ENCODE measurements around the gene OTOF. TPM values are rescaled to one million over a fixed set of nuclear protein-coding genes. Genes with fewer than 3 reads are reported as not detected.

The OTOF gene
- total and polyA plus RNA-seq, 2 of the 4 experiments (the other 2 are of a cell fraction) = 0.03 TPM; not detected in 1

DNA sequence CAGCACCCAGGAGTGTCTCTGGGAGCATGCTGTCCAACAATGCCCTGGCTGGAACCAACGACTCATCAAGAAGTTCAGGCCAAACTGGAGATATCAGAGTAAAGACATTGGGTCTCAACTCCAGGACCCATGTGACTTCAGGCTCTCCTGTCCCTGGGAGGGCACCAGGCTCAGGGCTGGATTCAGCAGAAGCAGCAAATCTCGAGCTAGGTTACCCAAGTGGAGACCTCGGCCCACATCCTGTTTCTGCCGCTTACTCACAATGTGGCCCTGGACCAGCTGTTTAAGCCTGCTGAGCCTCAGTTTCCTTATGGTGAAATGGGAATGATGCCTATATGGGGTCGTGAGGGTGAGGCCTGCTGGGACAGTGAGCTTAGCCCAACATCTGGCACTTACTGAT is 9.3 kb upstream of the OTOF start:
- BruUV-seq (replicated peaks) = no TSS peak
- Histone ChIP-seq H3K4me2 (ENCODE audit: low read depth, low read length) (no peak overlapping the region), H4K8ac (ENCODE audit: low read depth in 2 of 2, low read length in 2 of 2) (no peak overlapping the region), H3K23ac (ENCODE audit: low read depth, low read length) (no peak overlapping the region), H3K79me1 (ENCODE audit: low read depth in 1 of 2, low read length in 2 of 2) (no peaks in the 10 kb centered on the region), H4K5ac (ENCODE audit: low read depth, low read length) (no peak overlapping the region), H4K91ac (ENCODE audit: insufficient read depth, low read depth, low read length) (no peak overlapping the region), H3K27me3 (ENCODE audit: control insufficient read depth, insufficient read depth, low read length) (peaks cover 43% of the 10 kb centered on the region), H3K36me3 (ENCODE audit: control insufficient read depth, insufficient read depth, low read length) (no peaks in the 10 kb centered on the region), H3K18ac (ENCODE audit: low read depth, low read length) (no peak overlapping the region), H3K56ac (ENCODE audit: extremely low read depth, insufficient read depth, low read length) (no peak overlapping the region), H3K27ac (ENCODE audit: insufficient read depth, low read length) (no peak overlapping the region), H3K9me3 (ENCODE audit: control insufficient read depth, insufficient read depth, low read length) (no peaks in the 10 kb centered on the region), H3K4me3 (ENCODE audit: insufficient read depth, low read depth, low read length) (no peak overlapping the region), H3K9me1 (ENCODE audit: insufficient read depth, low read length) (peaks cover 6% of the 10 kb centered on the region), H3K14ac (replicated peaks; ENCODE audit: low read depth, low read length) (no peak overlapping the region), H2AK9ac (replicated peaks; ENCODE audit: low read depth, low read length, poor library complexity) (no peak overlapping the region), H2AFZ (replicated peaks; ENCODE audit: low read length, poor library complexity) (no peak overlapping the region), H2BK20ac (ENCODE audit: low read depth, low read length) (no peak overlapping the region), H2BK120ac (ENCODE audit: low read depth, low read length) (no peak overlapping the region), H2BK15ac (ENCODE audit: low read depth, low read length) (no peak overlapping the region), H2BK5ac (ENCODE audit: low read depth, low read length, poor library complexity, severe bottlenecking) (no peak overlapping the region), H3K9ac (ENCODE audit: low read depth, low read length) (no peak overlapping the region), H3K4ac (ENCODE audit: low read depth, low read length) (no peak overlapping the region), H4K20me1 (ENCODE audit: insufficient read depth, low read length) (no peaks in the 10 kb centered on the region), H3K4me1 (ENCODE audit: control insufficient read depth, insufficient read depth, low read length) (no peaks in the 10 kb centered on the region), H2AK5ac (ENCODE audit: low read depth, low read length) (no peak overlapping the region)
- ChIA-PET POLR2A (ENCODE audit: unreplicated experiment) (no interaction called here), CTCF (no interaction called here)
- intact Hi-C loops (cut with micrococcal nuclease) (no loop called here), dilution Hi-C loops (cut with HindIII; ENCODE audit: low sequenced_read_pairs, unreplicated experiment) (no loop called here), in situ Hi-C loops (cut with MboI; ENCODE audit: low sequenced_read_pairs) (no loop called here)
- DNase-seq (no peak), ATAC-seq (ENCODE audit: low read depth) (no peak)
- WGBS, 2 experiments (ENCODE audit: extremely low coverage in 2 of 2, insufficient read length in 1 of 2) = 73% methylated on average over 4 of the region's 5 CpGs; no CpG with 5 or more reads in 1 of the 2 experiments
- TF ChIP-seq MXI1 (IDR thresholded peaks at IDR 0.05; ENCODE audit: borderline replicate concordance, low read depth, low read length) (no peak), RAD21 (IDR thresholded peaks at IDR 0.05; ENCODE audit: low read length) (no peak), MAFK (IDR thresholded peaks at IDR 0.05; ENCODE audit: low read depth, low read length) (no peak), CEBPB (IDR thresholded peaks at IDR 0.05; ENCODE audit: low read depth, low read length) (no peak), POLR2A (IDR thresholded peaks at IDR 0.05; ENCODE audit: low read depth, low read length) (no peak), RFX5 (IDR thresholded peaks at IDR 0.05; ENCODE audit: low read depth, low read length) (no peak), CHD1 (IDR thresholded peaks at IDR 0.05; ENCODE audit: low read depth, low read length) (no peak), FOS (IDR thresholded peaks at IDR 0.05; ENCODE audit: low read depth, low read length) (no peak), MAZ (IDR thresholded peaks at IDR 0.05; ENCODE audit: borderline replicate concordance, low read depth, low read length) (no peak), RCOR1 (IDR thresholded peaks at IDR 0.05; ENCODE audit: insufficient replicate concordance, low read length) (no peak), SMC3 (IDR thresholded peaks at IDR 0.05; ENCODE audit: low read depth, low read length) (no peak), BHLHE40 (IDR thresholded peaks at IDR 0.05; ENCODE audit: low read depth, low read length) (no peak)
- TF ChIP-seq, protein P1, sequence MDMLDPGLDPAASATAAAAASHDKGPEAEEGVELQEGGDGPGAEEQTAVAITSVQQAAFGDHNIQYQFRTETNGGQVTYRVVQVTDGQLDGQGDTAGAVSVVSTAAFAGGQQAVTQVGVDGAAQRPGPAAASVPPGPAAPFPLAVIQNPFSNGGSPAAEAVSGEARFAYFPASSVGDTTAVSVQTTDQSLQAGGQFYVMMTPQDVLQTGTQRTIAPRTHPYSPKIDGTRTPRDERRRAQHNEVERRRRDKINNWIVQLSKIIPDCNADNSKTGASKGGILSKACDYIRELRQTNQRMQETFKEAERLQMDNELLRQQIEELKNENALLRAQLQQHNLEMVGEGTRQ (IDR thresholded peaks at IDR 0.05; ENCODE audit: low read depth, low read length) = no peak
- TF ChIP-seq, protein P2, sequence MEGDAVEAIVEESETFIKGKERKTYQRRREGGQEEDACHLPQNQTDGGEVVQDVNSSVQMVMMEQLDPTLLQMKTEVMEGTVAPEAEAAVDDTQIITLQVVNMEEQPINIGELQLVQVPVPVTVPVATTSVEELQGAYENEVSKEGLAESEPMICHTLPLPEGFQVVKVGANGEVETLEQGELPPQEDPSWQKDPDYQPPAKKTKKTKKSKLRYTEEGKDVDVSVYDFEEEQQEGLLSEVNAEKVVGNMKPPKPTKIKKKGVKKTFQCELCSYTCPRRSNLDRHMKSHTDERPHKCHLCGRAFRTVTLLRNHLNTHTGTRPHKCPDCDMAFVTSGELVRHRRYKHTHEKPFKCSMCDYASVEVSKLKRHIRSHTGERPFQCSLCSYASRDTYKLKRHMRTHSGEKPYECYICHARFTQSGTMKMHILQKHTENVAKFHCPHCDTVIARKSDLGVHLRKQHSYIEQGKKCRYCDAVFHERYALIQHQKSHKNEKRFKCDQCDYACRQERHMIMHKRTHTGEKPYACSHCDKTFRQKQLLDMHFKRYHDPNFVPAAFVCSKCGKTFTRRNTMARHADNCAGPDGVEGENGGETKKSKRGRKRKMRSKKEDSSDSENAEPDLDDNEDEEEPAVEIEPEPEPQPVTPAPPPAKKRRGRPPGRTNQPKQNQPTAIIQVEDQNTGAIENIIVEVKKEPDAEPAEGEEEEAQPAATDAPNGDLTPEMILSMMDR (conservative IDR thresholded peaks at IDR 0.05; ENCODE audit: low read depth, low read length) = no peak
- TF ChIP-seq, protein P3, sequence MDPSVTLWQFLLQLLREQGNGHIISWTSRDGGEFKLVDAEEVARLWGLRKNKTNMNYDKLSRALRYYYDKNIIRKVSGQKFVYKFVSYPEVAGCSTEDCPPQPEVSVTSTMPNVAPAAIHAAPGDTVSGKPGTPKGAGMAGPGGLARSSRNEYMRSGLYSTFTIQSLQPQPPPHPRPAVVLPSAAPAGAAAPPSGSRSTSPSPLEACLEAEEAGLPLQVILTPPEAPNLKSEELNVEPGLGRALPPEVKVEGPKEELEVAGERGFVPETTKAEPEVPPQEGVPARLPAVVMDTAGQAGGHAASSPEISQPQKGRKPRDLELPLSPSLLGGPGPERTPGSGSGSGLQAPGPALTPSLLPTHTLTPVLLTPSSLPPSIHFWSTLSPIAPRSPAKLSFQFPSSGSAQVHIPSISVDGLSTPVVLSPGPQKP (IDR thresholded peaks at IDR 0.05; ENCODE audit: borderline replicate concordance, low read depth, low read length) = no peak
